ENCODE results near the gene THOC5. TPM values are rescaled to one million over a fixed set of nuclear protein-coding genes. Genes with fewer than 3 reads are reported as not detected.
A peak's percentile ranks its signal among the peaks of the same experiment; 100 is the strongest.
"Not testable (repeated sequence)": the region's sequence is repeated elsewhere in the genome, so short reads cannot be mapped to it uniquely, and the experiment has no call there.

Gene THOC5
- polyA plus RNA-seq, 3 donors, result 31.6 to 34.2 (median 31.7) TPM

GRCh38 chr22:29523761-29524160 is 29.8 kb downstream of the THOC5 start:
- no peak for DNase-seq (ENCODE audit: extremely low read depth in 1 of 11, low read depth in 9 of 11, low spot score in 4 of 11)

- no peak for DNase-seq (ENCODE audit: extremely low read depth in 1 of 11, low read depth in 9 of 11, low spot score in 4 of 11)
Measured at GRCh38 chr22:29521526-29521925, 32.0 kb downstream of the THOC5 start.

- DNase-seq (ENCODE audit: extremely low read depth in 1 of 11, low read depth in 9 of 11, low spot score in 4 of 11), result no peak
Measured at GRCh38 chr22:29520851-29521250, 32.7 kb downstream of the THOC5 start.

GRCh38 chr22:29519996-29520395 is 33.6 kb downstream of the THOC5 start:
- no peak for DNase-seq (ENCODE audit: extremely low read depth in 1 of 11, low read depth in 9 of 11, low spot score in 4 of 11)

GRCh38 chr22:29518427-29518826 is 35.1 kb downstream of the THOC5 start:
- no peak for DNase-seq (ENCODE audit: extremely low read depth in 1 of 11, low read depth in 9 of 11, low spot score in 4 of 11)

GRCh38 chr22:29517215-29517908 is 36.2 kb downstream of the THOC5 start:
- no peak for DNase-seq (ENCODE audit: extremely low read depth in 1 of 11, low read depth in 9 of 11, low spot score in 4 of 11)

GRCh38 chr22:29512031-29512430 is 41.5 kb downstream of the THOC5 start:
- DNase-seq (ENCODE audit: extremely low read depth in 1 of 11, low read depth in 9 of 11, low spot score in 4 of 11), result no peak

- no peak for DNase-seq (ENCODE audit: extremely low read depth in 1 of 11, low read depth in 9 of 11, low spot score in 4 of 11)
Measured at GRCh38 chr22:29511126-29511862, 42.3 kb downstream of the THOC5 start.

GRCh38 chr22:29510542-29510941 is 43.0 kb downstream of the THOC5 start:
- no peak for DNase-seq (ENCODE audit: extremely low read depth in 1 of 11, low read depth in 9 of 11, low spot score in 4 of 11)

- no peak for DNase-seq (ENCODE audit: extremely low read depth in 1 of 11, low read depth in 9 of 11, low spot score in 4 of 11)
Measured at GRCh38 chr22:29509815-29510214, 43.7 kb downstream of the THOC5 start.

GRCh38 chr22:29509298-29509697 is 44.3 kb downstream of the THOC5 start:
- DNase-seq (ENCODE audit: extremely low read depth in 1 of 11, low read depth in 9 of 11, low spot score in 4 of 11), result no peak

- peak in 3 of 11 donors; percentile 17 to 28 (median 25) for DNase-seq (ENCODE audit: extremely low read depth in 1 of 11, low read depth in 9 of 11, low spot score in 4 of 11)
Measured at GRCh38 chr22:29503811-29504372, 49.7 kb downstream of the THOC5 start.

GRCh38 chr22:29499852-29500251 is 53.7 kb downstream of the THOC5 start:
- DNase-seq (ENCODE audit: extremely low read depth in 1 of 11, low read depth in 9 of 11, low spot score in 4 of 11), result no peak

GRCh38 chr22:29493636-29494035 is 59.9 kb downstream of the THOC5 start:
- no peak for DNase-seq (ENCODE audit: extremely low read depth in 1 of 11, low read depth in 9 of 11, low spot score in 4 of 11)

GRCh38 chr22:29491012-29491411 is 62.5 kb downstream of the THOC5 start:
- no peak for DNase-seq (ENCODE audit: extremely low read depth in 1 of 11, low read depth in 9 of 11, low spot score in 4 of 11)

- not testable (repeated sequence) for DNase-seq (ENCODE audit: extremely low read depth in 1 of 11, low read depth in 9 of 11, low spot score in 4 of 11)
Measured at GRCh38 chr22:29489127-29489780, 64.3 kb downstream of the THOC5 start.

GRCh38 chr22:29487426-29487986 is 66.1 kb downstream of the THOC5 start:
- DNase-seq (ENCODE audit: extremely low read depth in 1 of 11, low read depth in 9 of 11, low spot score in 4 of 11), result no peak

GRCh38 chr22:29485448-29485847 is 68.1 kb downstream of the THOC5 start:
- DNase-seq (ENCODE audit: extremely low read depth in 1 of 11, low read depth in 9 of 11, low spot score in 4 of 11), result no peak

- no peak for DNase-seq (ENCODE audit: extremely low read depth in 1 of 11, low read depth in 9 of 11, low spot score in 4 of 11)
Measured at GRCh38 chr22:29484642-29485041, 68.9 kb downstream of the THOC5 start.

- DNase-seq (ENCODE audit: extremely low read depth in 1 of 11, low read depth in 9 of 11, low spot score in 4 of 11), result no peak
Measured at GRCh38 chr22:29483254-29483653, 70.3 kb downstream of the THOC5 start.
